ENCODE measurements around the gene C17orf75.
"Not testable (repeated sequence)": the region's sequence is repeated elsewhere in the genome, so short reads cannot be mapped to it uniquely, and the experiment has no call there.

C17orf75 gene

DNA sequence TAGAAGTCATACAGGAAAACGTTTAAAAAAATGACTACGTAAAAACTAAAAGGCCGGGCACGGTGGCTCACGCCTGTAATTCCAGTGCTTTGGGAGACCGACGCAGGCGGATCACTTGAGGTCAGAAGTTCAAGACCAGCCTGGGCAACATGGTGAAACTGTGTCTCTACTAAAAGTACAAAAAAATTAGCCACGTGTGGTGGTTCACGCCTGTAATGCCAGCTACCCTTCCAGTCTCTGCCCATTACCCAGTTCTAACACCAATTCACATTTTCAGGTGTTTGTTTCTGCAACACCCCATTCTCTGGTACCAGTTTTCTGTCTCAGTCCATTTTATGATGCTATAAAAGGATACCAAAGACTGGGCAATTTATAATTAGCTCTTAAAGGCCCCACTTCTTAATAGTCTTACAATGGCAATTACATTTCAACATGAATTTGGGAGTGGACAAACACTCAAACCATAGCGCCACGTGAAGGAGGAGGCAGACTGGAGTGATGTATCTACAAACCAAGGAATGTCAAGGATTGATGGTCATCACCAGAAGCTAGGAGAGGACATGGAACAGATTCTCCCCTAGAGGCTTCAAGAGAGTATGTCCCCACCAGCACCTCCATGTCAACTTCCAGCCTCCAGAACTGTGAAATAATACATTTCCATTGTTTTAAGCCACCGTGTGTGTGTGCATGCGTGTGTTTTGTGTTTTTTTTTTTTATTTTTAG lies 791 bp upstream of the C17orf75 start:
- DNase-seq: no peak

GRCh38 chr17:32341141-32341856 lies 674 bp downstream of the C17orf75 start:
- no peak for DNase-seq

GRCh38 chr17:32335687-32336086 lies 6.3 kb downstream of the C17orf75 start:
- DNase-seq: no peak

DNA sequence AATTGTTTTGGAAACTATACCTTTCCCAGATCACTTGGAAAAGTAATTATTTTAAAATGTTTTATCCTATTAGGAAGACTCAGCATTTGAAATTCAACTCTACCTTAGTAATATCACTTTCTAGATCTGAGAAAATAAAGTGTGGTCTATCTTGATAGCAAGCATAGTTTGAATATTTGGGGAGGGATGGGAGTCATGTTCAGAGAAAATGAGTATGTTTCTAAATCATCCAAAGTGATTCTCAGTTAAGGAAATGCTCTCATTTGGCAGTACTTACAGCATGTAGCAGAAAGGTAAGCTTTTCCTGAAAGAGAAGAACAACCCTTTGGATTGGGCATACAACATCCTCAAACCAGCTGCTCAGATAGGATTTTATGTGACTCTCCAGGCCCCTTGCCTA lies 6.9 kb downstream of the C17orf75 start:
- no peak for DNase-seq

- no peak for DNase-seq
Measured at GRCh38 chr17:32333187-32333586, 8.8 kb downstream of the C17orf75 start.

DNA sequence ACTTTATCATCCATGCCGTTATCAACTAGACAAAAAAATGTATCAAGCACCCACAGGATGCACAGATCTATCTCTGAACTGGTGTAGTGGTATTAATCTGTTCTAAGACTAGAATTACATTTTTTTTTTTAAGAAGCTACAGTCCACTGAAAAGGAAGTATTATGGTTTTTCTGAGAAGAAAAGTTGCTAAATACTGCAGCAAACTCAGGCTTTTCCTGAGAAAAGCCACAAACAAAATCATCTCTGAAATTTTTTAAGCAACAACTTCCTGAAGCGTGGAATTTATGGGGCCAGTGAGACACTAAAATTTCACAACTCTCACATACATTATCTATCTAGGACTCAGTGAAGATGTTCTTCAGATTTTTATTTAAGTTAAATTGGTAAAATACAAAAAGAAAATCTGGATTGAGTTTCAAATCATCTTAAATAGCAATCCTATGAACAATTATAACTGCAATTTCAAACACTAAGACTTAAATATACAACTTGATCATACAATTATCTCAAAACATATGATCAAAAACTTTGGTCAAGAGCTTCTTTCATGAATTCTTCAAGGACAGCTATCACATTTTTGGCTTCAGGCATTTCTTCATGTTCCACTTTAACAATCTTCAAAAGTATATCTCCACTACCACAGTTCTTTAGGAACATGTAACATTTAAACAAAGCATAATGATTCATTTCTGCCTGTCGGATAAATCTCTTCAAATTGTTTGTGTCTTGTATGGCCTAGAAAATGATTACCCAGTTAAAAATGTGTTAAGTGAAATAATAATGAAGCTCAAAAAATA lies 10.5 kb downstream of the C17orf75 start:
- no peak for DNase-seq

- DNase-seq: no peak
Measured at GRCh38 chr17:32330147-32330546, 11.8 kb downstream of the C17orf75 start.

GRCh38 chr17:32327911-32328310 lies 14.1 kb downstream of the C17orf75 start:
- no peak for DNase-seq

- no peak for DNase-seq
Measured at GRCh38 chr17:32323811-32324491, 18.0 kb downstream of the C17orf75 start.

DNA sequence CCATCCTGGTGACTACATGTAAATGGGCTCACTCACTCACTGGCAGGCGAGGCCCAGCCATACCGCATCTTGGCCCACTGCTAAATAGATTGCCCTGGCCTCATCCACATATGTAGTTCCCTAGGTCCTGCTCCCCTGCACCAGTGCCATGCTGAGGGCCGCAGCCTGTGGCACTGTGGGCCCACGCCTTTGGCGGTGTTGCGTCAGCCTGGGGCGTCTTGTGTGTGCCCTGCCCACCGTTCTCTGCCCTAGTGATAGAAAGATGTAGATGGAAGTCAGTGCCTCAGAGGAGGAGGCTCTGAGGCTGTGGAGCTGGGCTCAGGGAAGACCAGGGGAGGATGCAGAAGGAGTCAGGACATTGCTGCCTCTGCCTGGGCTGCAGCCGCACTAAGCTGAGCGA lies 18.9 kb downstream of the C17orf75 start:
- DNase-seq: no peak

DNA sequence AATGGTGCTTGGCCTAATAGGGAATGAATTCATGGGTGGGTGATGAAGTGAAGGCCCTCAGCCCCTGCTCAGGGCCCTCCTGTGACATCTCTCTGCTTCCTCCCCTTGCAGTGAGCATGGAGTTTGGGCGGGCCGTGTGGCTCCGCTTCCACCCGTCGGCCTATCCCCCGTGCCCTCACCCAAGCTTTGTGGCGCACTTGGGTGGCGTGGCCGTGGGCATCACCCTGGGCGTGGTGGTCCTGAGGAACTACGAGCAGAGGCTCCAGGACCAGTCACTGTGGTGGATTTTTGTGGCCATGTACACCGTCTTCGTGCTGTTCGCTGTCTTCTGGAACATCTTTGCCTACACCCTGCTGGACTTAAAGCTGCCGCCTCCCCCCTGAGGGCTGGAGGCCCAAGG lies 21.1 kb downstream of the C17orf75 start:
- DNase-seq: no peak

- DNase-seq: not testable (repeated sequence)
Measured at GRCh38 chr17:32320080-32320479, 21.9 kb downstream of the C17orf75 start.

GRCh38 chr17:32319548-32319905 lies 22.4 kb downstream of the C17orf75 start:
- DNase-seq: no peak

- DNase-seq: no peak
Measured at GRCh38 chr17:32318071-32318470, 23.9 kb downstream of the C17orf75 start.

- no peak for DNase-seq
Measured at GRCh38 chr17:32317353-32317752, 24.6 kb downstream of the C17orf75 start.

DNA sequence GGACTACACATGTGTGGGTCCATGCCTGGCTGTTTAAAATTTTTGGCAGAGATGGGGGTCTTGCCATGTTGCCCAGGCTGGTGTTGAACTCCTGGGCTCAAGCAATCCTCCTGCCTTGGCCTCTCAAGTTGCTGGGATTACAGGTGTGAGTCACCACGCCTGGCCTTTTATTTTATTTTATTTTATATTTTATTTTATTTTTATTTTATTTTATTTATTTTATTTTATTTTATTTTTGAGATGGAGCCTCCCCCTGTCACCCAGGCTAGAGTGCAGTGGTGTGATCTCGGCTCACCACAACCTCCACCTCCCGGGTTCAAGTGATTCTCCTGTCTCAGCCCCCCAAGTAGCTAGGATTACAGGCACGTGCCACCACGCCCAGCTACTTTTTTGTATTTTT lies 25.3 kb downstream of the C17orf75 start:
- not testable (repeated sequence) for DNase-seq

DNA sequence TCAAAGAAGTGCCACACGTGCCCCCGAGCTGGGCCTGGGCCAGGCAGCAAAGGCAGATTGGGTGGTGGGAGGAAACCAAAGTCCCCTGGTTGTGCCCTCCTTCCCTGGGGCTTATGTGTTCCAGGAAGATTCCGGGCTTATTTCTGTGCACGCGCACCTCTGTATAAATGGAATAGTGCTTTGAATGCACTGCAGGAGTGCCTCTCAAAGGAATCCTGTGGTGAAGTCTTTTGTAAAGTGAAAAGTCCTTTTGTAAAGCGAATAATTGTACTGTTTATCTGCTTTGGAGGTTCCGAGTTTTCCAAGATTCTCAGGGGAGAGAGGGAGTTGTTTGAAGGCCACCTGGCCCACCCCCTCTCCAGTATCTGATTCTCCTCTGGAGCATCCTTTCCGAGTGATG lies 26.8 kb downstream of the C17orf75 start:
- no peak for DNase-seq

DNA sequence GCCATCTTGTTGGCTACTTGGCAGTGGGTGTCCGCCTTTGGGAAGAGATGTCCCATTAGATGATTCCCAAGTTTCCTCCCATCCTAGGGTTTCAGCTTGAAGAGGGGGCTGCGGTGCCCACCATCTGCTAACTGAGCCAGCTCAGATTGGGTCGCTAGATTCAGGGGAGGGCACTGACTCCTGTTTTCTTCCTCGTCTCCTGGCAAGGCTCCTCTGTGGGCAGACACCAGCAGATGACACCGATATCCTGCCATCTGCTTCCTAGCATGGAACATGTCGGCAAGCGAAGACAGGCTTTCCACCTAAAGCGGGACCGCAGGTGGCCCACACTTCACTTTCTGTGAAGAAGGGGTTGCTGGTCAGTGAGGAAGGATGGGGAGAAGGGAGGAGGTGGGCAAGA lies 27.3 kb downstream of the C17orf75 start:
- no peak for DNase-seq

DNA sequence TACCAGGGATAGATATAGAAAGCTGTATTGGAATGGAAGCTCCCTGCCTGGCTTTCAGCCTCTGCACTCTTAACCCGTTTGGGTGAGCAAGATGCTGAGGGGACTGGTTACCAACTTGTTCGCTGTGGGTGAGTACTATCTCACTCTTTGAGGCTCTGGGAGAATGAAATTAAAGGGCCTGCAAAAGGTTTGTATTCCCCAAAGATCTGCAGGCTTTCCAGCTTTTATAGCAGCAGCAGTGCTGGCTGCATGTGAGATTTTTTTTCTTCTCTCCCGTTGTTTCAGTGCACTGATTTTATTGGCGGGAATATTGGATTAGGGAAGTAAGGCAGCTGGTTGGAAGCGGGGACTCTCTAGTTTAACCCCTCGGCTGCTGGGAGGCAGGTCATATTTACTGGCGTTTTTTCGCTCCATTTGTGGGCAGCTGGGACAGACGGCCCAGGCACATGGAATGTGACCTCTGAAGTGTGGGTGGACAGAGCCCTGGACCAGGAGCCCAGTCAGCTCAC lies 30.9 kb downstream of the C17orf75 start:
- no peak for DNase-seq

GRCh38 chr17:32307658-32308057 lies 34.3 kb downstream of the C17orf75 start:
- DNase-seq: no peak

- DNase-seq: no peak
Measured at GRCh38 chr17:32305049-32305448, 36.9 kb downstream of the C17orf75 start.

GRCh38 chr17:32303781-32304288 lies 38.1 kb downstream of the C17orf75 start:
- no peak for DNase-seq

Measured in activated gamma-delta T cell (primary cell).